Hair follicle dermal papilla cell (primary cell): ENCODE results near the gene ADGRF4. TPM values are rescaled to one million over a fixed set of nuclear protein-coding genes. Genes with fewer than 3 reads are reported as not detected.

Experiments used
- total RNA-seq: library from RNA; depleted of rRNA; stranded (reverse); fragments of >200 nt; gene quantifications from 2 replicates; pipeline ENCODE4 v1.2.3, GENCODE V29; 2012

The ADGRF4 gene, protein sequence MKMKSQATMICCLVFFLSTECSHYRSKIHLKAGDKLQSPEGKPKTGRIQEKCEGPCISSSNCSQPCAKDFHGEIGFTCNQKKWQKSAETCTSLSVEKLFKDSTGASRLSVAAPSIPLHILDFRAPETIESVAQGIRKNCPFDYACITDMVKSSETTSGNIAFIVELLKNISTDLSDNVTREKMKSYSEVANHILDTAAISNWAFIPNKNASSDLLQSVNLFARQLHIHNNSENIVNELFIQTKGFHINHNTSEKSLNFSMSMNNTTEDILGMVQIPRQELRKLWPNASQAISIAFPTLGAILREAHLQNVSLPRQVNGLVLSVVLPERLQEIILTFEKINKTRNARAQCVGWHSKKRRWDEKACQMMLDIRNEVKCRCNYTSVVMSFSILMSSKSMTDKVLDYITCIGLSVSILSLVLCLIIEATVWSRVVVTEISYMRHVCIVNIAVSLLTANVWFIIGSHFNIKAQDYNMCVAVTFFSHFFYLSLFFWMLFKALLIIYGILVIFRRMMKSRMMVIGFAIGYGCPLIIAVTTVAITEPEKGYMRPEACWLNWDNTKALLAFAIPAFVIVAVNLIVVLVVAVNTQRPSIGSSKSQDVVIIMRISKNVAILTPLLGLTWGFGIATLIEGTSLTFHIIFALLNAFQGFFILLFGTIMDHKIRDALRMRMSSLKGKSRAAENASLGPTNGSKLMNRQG
- total RNA-seq: not detected in 2 replicates

DNA sequence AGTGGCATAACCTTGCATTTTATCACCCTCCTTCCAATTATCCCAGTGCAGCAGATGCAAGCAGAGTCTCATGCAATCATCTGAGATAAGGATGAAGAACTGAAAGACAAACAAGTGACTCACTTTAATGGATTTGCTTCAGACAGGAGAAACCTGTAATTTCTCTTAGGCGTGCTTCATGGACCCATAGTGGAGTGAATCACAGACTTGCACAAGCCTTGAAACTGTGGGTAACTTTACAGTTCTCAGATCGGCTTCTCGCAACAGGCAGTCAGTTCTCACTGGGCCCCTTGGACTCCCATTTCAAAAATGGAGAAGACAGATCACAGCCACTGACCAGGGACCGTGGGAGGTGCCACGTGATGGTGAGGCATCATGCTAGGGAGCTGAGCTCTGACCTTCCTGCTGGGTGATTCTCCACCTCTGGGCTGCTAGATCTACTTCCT, at the start of gene ADGRF4:
Gene ADGRF4 (plus strand): TSS at position 239 of the 446 bp plus-strand sequence. CDS start 8,666 bp downstream, outside the sequence.

Other genes starting within 250 kb of the ADGRF4 start
- 24.0 and 28.7 TPM in 2 replicates for gene CD2AP, start 220.8 kb upstream of the ADGRF4 start, total RNA-seq
- not detected in 2 replicates for gene OPN5, start 83.5 kb downstream of the ADGRF4 start, total RNA-seq